DLD1 (cell line): ENCODE measurements around the gene ODF2.

ENCODE experiments used
- in situ Hi-C: cut with HindIII; loops from 2 replicates; pipeline ENCODE4 v1.10.0; 2017; ENCODE audit warnings: low sequenced_read_pairs

ODF2 gene

GRCh38 chr9:128526720-128527119 is 70.9 kb downstream of the ODF2 start:
- in situ Hi-C loops, result no loop called here

- in situ Hi-C loops, result no loop called here
These were observed 72.8 kb downstream of the ODF2 start for GRCh38 chr9:128528445-128529160.

GRCh38 chr9:128529191-128529590 is 73.4 kb downstream of the ODF2 start:
- in situ Hi-C loops, result no loop called here

- in situ Hi-C loops, result no loop called here
These were observed 76.8 kb downstream of the ODF2 start for GRCh38 chr9:128532581-128532980.

- in situ Hi-C loops, result no loop called here
These were observed 85.0 kb downstream of the ODF2 start for GRCh38 chr9:128540634-128541360.

GRCh38 chr9:128546504-128546903 is 90.7 kb downstream of the ODF2 start:
- in situ Hi-C loops, result no loop called here

- in situ Hi-C loops, result no loop called here
These were observed 93.1 kb downstream of the ODF2 start for GRCh38 chr9:128548876-128549275.

GRCh38 chr9:128550226-128550625 is 94.4 kb downstream of the ODF2 start:
- in situ Hi-C loops, result no loop called here
